SK-N-SH treated with all-trans-retinoic acid at 6 μM for 48 hours (cell line): Measurements from ENCODE around the gene ANKRD39.
A peak's percentile ranks its signal among the peaks of the same experiment; 100 is the strongest.

Source experiments
- ATAC-seq: fragments of 200-7000 bp; cut with Tn5 transposase; 3 replicates; pipeline ENCODE4 v1.9.1; 2020; ENCODE audit warnings: mild to moderate bottlenecking, moderate library complexity
- ARNTL ChIP-seq: fragments of 450-650 bp; formaldehyde crosslinking; IDR thresholded peaks from 2 replicates; pipeline ENCODE4 v1.5.0; 2020; ENCODE audit warnings: low read depth, mild to moderate bottlenecking, moderate library complexity, borderline replicate concordance
- BACH2 ChIP-seq: fragments of 250-450 bp; sonication (Bioruptor Pico); IDR thresholded peaks from 2 replicates; pipeline ENCODE4 v1.9.0; 2021; ENCODE audit warnings: mild to moderate bottlenecking, borderline replicate concordance
- ESRRG ChIP-seq: fragments of 250-450 bp; sonication (Bioruptor Pico); IDR thresholded peaks from 2 replicates; pipeline ENCODE4 v1.6.1; 2021; ENCODE audit warnings: mild to moderate bottlenecking
- GLIS3 ChIP-seq: fragments of 250-450 bp; sonication (Bioruptor Pico); IDR thresholded peaks from 2 replicates; pipeline ENCODE4 v1.5.0; 2020; ENCODE audit warnings: mild to moderate bottlenecking, moderate library complexity
- ISL1 ChIP-seq: fragments of 250-450 bp; sonication (Bioruptor Pico); IDR thresholded peaks from 2 replicates; pipeline ENCODE4 v2.1.2; 2022; ENCODE audit warnings: mild to moderate bottlenecking, moderate library complexity
- RARB ChIP-seq: fragments of 250-450 bp; sonication (Bioruptor Pico); IDR thresholded peaks from 2 replicates; pipeline ENCODE4 v1.8.0; 2021; ENCODE audit warnings: mild to moderate bottlenecking, moderate library complexity
- SNAI2 ChIP-seq: fragments of 250-450 bp; sonication (Bioruptor Pico); IDR thresholded peaks from 2 replicates; pipeline ENCODE4 v1.5.0; 2020; ENCODE audit warnings: mild to moderate bottlenecking, moderate library complexity
- TCF4 ChIP-seq: fragments of 250-450 bp; sonication (Bioruptor Pico); IDR thresholded peaks from 2 replicates; pipeline ENCODE4 v1.8.0; 2021; ENCODE audit warnings: mild to moderate bottlenecking, moderate library complexity, borderline replicate concordance
- TOX ChIP-seq: fragments of 250-450 bp; sonication (Bioruptor Pico); IDR thresholded peaks from 2 replicates; pipeline ENCODE4 v1.8.0; 2021; ENCODE audit warnings: mild to moderate bottlenecking, moderate library complexity, borderline replicate concordance
- ZC3H10 ChIP-seq: fragments of 250-450 bp; sonication (Bioruptor Pico); IDR thresholded peaks from 2 replicates; pipeline ENCODE4 v1.5.1; 2021; ENCODE audit warnings: mild to moderate bottlenecking, moderate library complexity
- ZFP3 ChIP-seq: fragments of 250-450 bp; sonication (Bioruptor Pico); IDR thresholded peaks from 2 replicates; pipeline ENCODE4 v1.5.0; 2020; ENCODE audit warnings: mild to moderate bottlenecking, moderate library complexity
- ZNF565 ChIP-seq: fragments of 450-650 bp; formaldehyde crosslinking; conservative IDR thresholded peaks from 2 replicates; pipeline ENCODE4 v1.5.0; 2020; ENCODE audit warnings: low read depth, mild to moderate bottlenecking, moderate library complexity
- ZNF70 ChIP-seq: fragments of 450-650 bp; formaldehyde crosslinking; IDR thresholded peaks from 2 replicates; pipeline ENCODE4 v1.5.0; 2020; ENCODE audit warnings: mild to moderate bottlenecking, moderate library complexity
- ZNF8 ChIP-seq: fragments of 450-650 bp; formaldehyde crosslinking; IDR thresholded peaks from 2 replicates; pipeline ENCODE4 v1.5.0; 2020; ENCODE audit warnings: mild to moderate bottlenecking, moderate library complexity
- TF ChIP-seq, protein P1 (sequence below): fragments of 250-450 bp; sonication (Bioruptor Pico); IDR thresholded peaks from 2 replicates; pipeline ENCODE4 v1.8.0; 2021; ENCODE audit warnings: low read depth, mild to moderate bottlenecking, moderate library complexity, borderline replicate concordance
- TF ChIP-seq, protein P2 (sequence below): fragments of 250-450 bp; sonication (Bioruptor Pico); IDR thresholded peaks from 2 replicates; pipeline ENCODE4 v1.5.1; 2020; ENCODE audit warnings: low read depth, mild to moderate bottlenecking, moderate library complexity
- TF ChIP-seq, protein P3 (sequence below): fragments of 250-450 bp; sonication (Bioruptor Pico); IDR thresholded peaks from 2 replicates; pipeline ENCODE4 v1.5.1; 2021; ENCODE audit warnings: mild to moderate bottlenecking, moderate library complexity
- TF ChIP-seq, protein P4 (sequence below): fragments of 250-450 bp; sonication (Bioruptor Pico); IDR thresholded peaks from 2 replicates; pipeline ENCODE4 v1.5.0; 2020; ENCODE audit warnings: mild to moderate bottlenecking, moderate library complexity

The ANKRD39 gene, protein sequence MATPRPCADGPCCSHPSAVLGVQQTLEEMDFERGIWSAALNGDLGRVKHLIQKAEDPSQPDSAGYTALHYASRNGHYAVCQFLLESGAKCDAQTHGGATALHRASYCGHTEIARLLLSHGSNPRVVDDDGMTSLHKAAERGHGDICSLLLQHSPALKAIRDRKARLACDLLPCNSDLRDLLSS

DNA sequence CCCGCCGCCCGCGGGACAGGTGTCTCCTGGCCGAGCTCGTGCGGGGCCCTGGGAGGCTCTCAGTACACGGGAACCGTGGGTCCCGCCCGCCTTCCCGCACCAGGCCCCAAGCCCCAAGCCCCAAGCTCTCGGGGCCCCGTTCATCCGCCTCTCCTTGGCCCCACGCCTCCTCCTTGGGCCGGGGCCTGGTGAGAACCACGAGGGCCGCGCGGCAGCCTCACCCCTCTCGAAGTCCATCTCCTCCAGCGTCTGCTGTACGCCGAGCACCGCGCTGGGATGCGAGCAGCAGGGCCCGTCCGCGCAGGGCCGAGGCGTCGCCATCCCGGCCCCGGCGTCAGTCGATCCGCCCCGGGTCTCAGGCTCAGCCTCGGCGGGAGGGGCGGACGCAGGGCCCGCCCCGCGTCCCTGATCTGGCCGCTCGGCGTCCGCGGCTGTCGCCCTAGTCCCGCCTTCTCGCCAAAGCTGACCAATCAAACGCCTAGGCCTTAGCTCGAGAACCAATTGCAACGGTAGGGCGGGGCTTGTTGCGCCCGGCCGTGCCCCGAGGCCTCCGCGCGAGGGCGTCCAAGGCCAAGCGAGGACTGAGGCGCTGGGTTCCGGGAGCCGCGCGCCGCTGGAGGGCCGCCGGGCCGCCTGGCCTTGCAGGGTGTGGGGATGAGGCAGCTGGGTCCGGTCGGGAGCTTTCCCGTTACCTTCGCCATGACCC is at the start of gene ANKRD39:
TSS of gene ANKRD39 (minus strand) at position 350 of the 706 bp plus-strand sequence. CDS start at position 321, 29 bp downstream.
- TF ChIP-seq, protein P1, sequence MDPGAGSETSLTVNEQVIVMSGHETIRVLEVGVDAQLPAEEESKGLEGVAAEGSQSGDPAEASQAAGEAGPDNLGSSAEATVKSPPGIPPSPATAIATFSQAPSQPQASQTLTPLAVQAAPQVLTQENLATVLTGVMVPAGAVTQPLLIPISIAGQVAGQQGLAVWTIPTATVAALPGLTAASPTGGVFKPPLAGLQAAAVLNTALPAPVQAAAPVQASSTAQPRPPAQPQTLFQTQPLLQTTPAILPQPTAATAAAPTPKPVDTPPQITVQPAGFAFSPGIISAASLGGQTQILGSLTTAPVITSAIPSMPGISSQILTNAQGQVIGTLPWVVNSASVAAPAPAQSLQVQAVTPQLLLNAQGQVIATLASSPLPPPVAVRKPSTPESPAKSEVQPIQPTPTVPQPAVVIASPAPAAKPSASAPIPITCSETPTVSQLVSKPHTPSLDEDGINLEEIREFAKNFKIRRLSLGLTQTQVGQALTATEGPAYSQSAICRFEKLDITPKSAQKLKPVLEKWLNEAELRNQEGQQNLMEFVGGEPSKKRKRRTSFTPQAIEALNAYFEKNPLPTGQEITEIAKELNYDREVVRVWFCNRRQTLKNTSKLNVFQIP (CRISPR knock-in tag): no peak
- TF ChIP-seq ZFP3: peak; percentile 73; the same call in 1 of the 2 replicates
- TF ChIP-seq, protein P2, sequence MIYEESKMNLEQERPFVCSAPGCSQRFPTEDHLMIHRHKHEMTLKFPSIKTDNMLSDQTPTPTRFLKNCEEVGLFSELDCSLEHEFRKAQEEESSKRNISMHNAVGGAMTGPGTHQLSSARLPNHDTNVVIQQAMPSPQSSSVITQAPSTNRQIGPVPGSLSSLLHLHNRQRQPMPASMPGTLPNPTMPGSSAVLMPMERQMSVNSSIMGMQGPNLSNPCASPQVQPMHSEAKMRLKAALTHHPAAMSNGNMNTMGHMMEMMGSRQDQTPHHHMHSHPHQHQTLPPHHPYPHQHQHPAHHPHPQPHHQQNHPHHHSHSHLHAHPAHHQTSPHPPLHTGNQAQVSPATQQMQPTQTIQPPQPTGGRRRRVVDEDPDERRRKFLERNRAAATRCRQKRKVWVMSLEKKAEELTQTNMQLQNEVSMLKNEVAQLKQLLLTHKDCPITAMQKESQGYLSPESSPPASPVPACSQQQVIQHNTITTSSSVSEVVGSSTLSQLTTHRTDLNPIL (CRISPR knock-in tag): no peak
- TF ChIP-seq, all 23 proteins: peak for 1
- ATAC-seq: peak; percentile 92

DNA sequence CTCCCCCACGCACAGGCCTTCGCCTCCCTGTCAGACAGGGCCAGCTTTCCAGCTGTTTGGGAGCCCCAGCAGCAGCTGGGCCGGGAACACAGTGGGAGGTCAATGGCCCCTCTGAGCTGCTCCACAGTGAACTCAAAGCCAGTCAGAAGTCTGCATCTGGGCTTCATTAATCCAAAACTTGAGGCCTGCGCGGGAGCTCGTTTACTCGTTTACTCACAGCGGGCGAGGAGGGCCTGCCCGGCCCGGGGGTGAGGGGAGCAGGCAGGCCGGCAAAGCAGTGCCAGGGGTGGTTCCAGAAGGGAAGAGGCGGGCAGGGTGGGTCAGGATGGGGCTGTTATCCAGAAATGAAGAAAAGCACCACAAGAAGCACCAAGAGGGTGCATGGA is 48.9 kb upstream of the ANKRD39 start:
- TF ChIP-seq, protein P3, sequence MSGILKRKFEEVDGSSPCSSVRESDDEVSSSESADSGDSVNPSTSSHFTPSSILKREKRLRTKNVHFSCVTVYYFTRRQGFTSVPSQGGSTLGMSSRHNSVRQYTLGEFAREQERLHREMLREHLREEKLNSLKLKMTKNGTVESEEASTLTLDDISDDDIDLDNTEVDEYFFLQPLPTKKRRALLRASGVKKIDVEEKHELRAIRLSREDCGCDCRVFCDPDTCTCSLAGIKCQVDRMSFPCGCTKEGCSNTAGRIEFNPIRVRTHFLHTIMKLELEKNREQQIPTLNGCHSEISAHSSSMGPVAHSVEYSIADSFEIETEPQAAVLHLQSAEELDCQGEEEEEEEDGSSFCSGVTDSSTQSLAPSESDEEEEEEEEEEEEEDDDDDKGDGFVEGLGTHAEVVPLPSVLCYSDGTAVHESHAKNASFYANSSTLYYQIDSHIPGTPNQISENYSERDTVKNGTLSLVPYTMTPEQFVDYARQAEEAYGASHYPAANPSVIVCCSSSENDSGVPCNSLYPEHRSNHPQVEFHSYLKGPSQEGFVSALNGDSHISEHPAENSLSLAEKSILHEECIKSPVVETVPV (CRISPR knock-in tag): no peak
- TF ChIP-seq ARNTL (CRISPR knock-in tag): no peak
- no peak for TF ChIP-seq ZNF565
- TF ChIP-seq SNAI2 (CRISPR knock-in tag): no peak
- TF ChIP-seq, protein P4, sequence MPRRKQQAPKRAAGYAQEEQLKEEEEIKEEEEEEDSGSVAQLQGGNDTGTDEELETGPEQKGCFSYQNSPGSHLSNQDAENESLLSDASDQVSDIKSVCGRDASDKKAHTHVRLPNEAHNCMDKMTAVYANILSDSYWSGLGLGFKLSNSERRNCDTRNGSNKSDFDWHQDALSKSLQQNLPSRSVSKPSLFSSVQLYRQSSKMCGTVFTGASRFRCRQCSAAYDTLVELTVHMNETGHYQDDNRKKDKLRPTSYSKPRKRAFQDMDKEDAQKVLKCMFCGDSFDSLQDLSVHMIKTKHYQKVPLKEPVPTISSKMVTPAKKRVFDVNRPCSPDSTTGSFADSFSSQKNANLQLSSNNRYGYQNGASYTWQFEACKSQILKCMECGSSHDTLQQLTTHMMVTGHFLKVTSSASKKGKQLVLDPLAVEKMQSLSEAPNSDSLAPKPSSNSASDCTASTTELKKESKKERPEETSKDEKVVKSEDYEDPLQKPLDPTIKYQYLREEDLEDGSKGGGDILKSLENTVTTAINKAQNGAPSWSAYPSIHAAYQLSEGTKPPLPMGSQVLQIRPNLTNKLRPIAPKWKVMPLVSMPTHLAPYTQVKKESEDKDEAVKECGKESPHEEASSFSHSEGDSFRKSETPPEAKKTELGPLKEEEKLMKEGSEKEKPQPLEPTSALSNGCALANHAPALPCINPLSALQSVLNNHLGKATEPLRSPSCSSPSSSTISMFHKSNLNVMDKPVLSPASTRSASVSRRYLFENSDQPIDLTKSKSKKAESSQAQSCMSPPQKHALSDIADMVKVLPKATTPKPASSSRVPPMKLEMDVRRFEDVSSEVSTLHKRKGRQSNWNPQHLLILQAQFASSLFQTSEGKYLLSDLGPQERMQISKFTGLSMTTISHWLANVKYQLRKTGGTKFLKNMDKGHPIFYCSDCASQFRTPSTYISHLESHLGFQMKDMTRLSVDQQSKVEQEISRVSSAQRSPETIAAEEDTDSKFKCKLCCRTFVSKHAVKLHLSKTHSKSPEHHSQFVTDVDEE: no peak
- no peak for TF ChIP-seq GLIS3 (CRISPR knock-in tag)
- TF ChIP-seq, protein P1 (CRISPR knock-in tag): no peak
- no peak for TF ChIP-seq ZC3H10
- TF ChIP-seq, all 23 proteins: peak for 0
- no peak for ATAC-seq

DNA sequence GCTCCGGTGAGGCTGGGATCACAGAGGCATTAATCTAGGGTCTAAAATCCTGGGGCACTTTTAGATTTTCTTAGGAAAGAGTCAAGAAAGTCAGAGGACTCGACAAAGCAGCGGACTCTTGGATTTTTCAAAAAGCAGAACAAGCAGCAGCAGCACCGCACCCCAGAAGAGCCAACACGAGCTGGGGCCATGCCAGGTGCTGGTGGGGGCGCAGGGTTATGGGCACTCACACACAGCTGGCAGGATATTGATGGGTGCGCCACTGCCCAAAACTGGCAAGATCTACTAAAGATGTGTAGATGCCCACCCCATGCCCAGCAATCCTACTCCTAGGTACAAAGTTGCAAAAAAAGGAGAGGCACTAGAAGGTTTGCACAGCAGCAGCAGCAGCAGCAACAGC is 46.0 kb upstream of the ANKRD39 start:
- TF ChIP-seq ZNF565: no peak
- no peak for TF ChIP-seq ZFP3
- TF ChIP-seq TCF4 (CRISPR knock-in tag): no peak
- TF ChIP-seq BACH2 (CRISPR knock-in tag): no peak
- TF ChIP-seq ZNF8 (CRISPR knock-in tag): no peak
- TF ChIP-seq TOX: no peak
- no peak for ATAC-seq

DNA sequence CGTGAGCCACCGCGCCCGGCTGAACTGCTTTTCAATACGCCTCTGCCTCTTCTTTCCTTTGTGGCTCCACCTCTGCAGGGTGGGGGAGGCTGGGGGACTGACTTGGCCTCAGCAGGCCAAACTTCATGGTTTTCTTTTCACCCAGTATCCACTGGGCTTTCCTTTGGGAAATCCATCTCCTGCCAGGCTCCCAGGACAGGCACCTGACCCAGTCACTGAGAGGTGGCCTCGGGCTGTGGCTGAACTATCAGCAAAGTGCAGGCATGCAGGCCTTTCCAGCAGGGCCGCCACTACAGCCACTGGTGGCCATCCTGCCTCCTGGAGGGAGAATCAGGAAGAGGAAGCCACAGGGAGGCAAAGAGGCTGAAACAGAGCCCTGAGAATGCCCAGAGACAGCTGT is 45.5 kb upstream of the ANKRD39 start:
- ATAC-seq: no peak; the same call in 2 of the 3 replicates
- TF ChIP-seq RARB (no peak), ESRRG (CRISPR knock-in tag) (no peak), ZC3H10 (no peak), ZNF8 (CRISPR knock-in tag) (no peak), ARNTL (CRISPR knock-in tag) (no peak), ISL1 (CRISPR knock-in tag) (no peak), TOX (no peak), GLIS3 (CRISPR knock-in tag) (no peak), ZNF565 (no peak), ZFP3 (no peak), ZNF70 (CRISPR knock-in tag) (no peak), BACH2 (CRISPR knock-in tag) (no peak)
- TF ChIP-seq, protein P2 (CRISPR knock-in tag): no peak
- TF ChIP-seq, protein P3 (CRISPR knock-in tag): no peak
- TF ChIP-seq, protein P4: no peak
